ENCODE measurements around the gene RHEB. TPM values are rescaled to one million over a fixed set of nuclear protein-coding genes. Genes with fewer than 3 reads are reported as not detected.

The RHEB gene
- total RNA-seq, 1 donor from 2014 or later = 71.7 TPM

- Mint-ChIP-seq H3K9me3 (ENCODE audit: low read depth) (peaks cover 24% of the 10 kb centered on the region), H3K4me3 (ENCODE audit: low read depth) (no peak overlapping the region), H3K27me3 (peaks cover 6% of the 10 kb centered on the region), H3K4me1 (ENCODE audit: low read depth) (peaks cover 16% of the 10 kb centered on the region), H3K27ac (peak overlapping the region; percentile 97), H3K36me3 (ENCODE audit: insufficient read depth) (peaks cover 39% of the 10 kb centered on the region)
- DNase-seq (ENCODE audit: low spot score, unreplicated experiment) = no peak
- TF ChIP-seq CTCF (IDR thresholded peaks at IDR 0.05; ENCODE audit: unreplicated experiment) = no peak
Measured at GRCh38 chr7:151461096-151461941, 58.4 kb downstream of the RHEB start.

GRCh38 chr7:151460474-151460855 is 59.2 kb downstream of the RHEB start:
- peak overlapping the region; percentile 40 for H3K4me3 Mint-ChIP-seq (ENCODE audit: low read depth)

GRCh38 chr7:151459726-151460473 is 59.8 kb downstream of the RHEB start:
- H3K27ac Mint-ChIP-seq = peak overlapping the region; percentile 97
- peak; percentile 35 for DNase-seq (ENCODE audit: low spot score, unreplicated experiment)
- peaks cover 24% of the 10 kb centered on the region for H3K9me3 Mint-ChIP-seq (ENCODE audit: low read depth)
- peak overlapping the region; percentile 40 for H3K4me3 Mint-ChIP-seq (ENCODE audit: low read depth)
- peaks cover 16% of the 10 kb centered on the region for H3K4me1 Mint-ChIP-seq (ENCODE audit: low read depth)
- H3K36me3 Mint-ChIP-seq (ENCODE audit: insufficient read depth) = peaks cover 27% of the 10 kb centered on the region
- H3K27me3 Mint-ChIP-seq = peaks cover 9% of the 10 kb centered on the region
- no peak for TF ChIP-seq CTCF (IDR thresholded peaks at IDR 0.05; ENCODE audit: unreplicated experiment)

More at GRCh38 chr7:151460474-151460855, 59.2 kb downstream of the RHEB start:
- no peak for DNase-seq (ENCODE audit: low spot score, unreplicated experiment)
- Mint-ChIP-seq H3K27me3 (peaks cover 8% of the 10 kb centered on the region), H3K4me1 (ENCODE audit: low read depth) (peaks cover 16% of the 10 kb centered on the region), H3K36me3 (ENCODE audit: insufficient read depth) (peaks cover 33% of the 10 kb centered on the region), H3K27ac (peak overlapping the region; percentile 97), H3K9me3 (ENCODE audit: low read depth) (peaks cover 24% of the 10 kb centered on the region)
- TF ChIP-seq CTCF (IDR thresholded peaks at IDR 0.05; ENCODE audit: unreplicated experiment) = no peak

- Mint-ChIP-seq H3K27ac (no peak overlapping the region), H3K27me3 (peaks cover 19% of the 10 kb centered on the region), H3K9me3 (ENCODE audit: low read depth) (peaks cover 10% of the 10 kb centered on the region), H3K4me1 (ENCODE audit: low read depth) (peaks cover 16% of the 10 kb centered on the region), H3K36me3 (ENCODE audit: insufficient read depth) (peaks cover 6% of the 10 kb centered on the region), H3K4me3 (ENCODE audit: low read depth) (no peak overlapping the region)
- no peak for TF ChIP-seq CTCF (IDR thresholded peaks at IDR 0.05; ENCODE audit: unreplicated experiment)
- no peak for DNase-seq (ENCODE audit: low spot score, unreplicated experiment)
Measured at GRCh38 chr7:151457534-151457933, 62.2 kb downstream of the RHEB start.

GRCh38 chr7:151456782-151457181 is 62.9 kb downstream of the RHEB start:
- no peaks in the 10 kb centered on the region for H3K36me3 Mint-ChIP-seq (ENCODE audit: insufficient read depth)
- H3K4me3 Mint-ChIP-seq (ENCODE audit: low read depth) = no peak overlapping the region
- TF ChIP-seq CTCF (IDR thresholded peaks at IDR 0.05; ENCODE audit: unreplicated experiment) = no peak
- peaks cover 16% of the 10 kb centered on the region for H3K4me1 Mint-ChIP-seq (ENCODE audit: low read depth)
- no peak for DNase-seq (ENCODE audit: low spot score, unreplicated experiment)
- H3K27me3 Mint-ChIP-seq = peaks cover 24% of the 10 kb centered on the region
- no peak overlapping the region for H3K27ac Mint-ChIP-seq
- H3K9me3 Mint-ChIP-seq (ENCODE audit: low read depth) = peaks cover 6% of the 10 kb centered on the region
